ENCODE data around the gene TEX36. TPM values are rescaled to one million over a fixed set of nuclear protein-coding genes. Genes with fewer than 3 reads are reported as not detected.

TEX36 gene
- total RNA-seq, 4 donors from 2014 or later, result not detected

GRCh38 chr10:125611216-125611615 lies 71.7 kb downstream of the TEX36 start:
- no peak for DNase-seq (ENCODE audit: extremely low spot score)
- H3K4me3 ChIP-seq, result no peak overlapping the region
- WGBS, result 78% methylated on average over 2 of the region's 2 CpGs
- H3K9me3 ChIP-seq, result no peaks in the 10 kb centered on the region
- no peak overlapping the region for H3K27ac ChIP-seq (replicated peaks in 1 of 4)
- H3K36me3 ChIP-seq, result no peaks in the 10 kb centered on the region
- intact Hi-C loops (cut with DNase I), result no loop called here
- no peaks in the 10 kb centered on the region for H3K27me3 ChIP-seq
- H3K4me1 ChIP-seq, result peaks cover 0 to 18% (median 13%) of the 10 kb centered on the region in 4 donors
- no peak for TF ChIP-seq POLR2AphosphoS5 (IDR thresholded peaks at IDR 0.05)
- TF ChIP-seq EP300 (IDR thresholded peaks at IDR 0.05), result no peak
- no peak for TF ChIP-seq POLR2A (IDR thresholded peaks at IDR 0.05; ENCODE audit: low read depth)
- TF ChIP-seq CTCF (IDR thresholded peaks at IDR 0.05), result no peak

- H3K9me3 ChIP-seq, result no peaks in the 10 kb centered on the region
- peaks cover 0 to 25% (median 18%) of the 10 kb centered on the region in 4 donors for H3K4me1 ChIP-seq
- 91% methylated on average over 4 of the region's 4 CpGs for WGBS
- no peaks in the 10 kb centered on the region for H3K27me3 ChIP-seq
- intact Hi-C loops (cut with DNase I), result no loop called here
- no peak for TF ChIP-seq POLR2A (IDR thresholded peaks at IDR 0.05; ENCODE audit: low read depth)
- TF ChIP-seq EP300 (IDR thresholded peaks at IDR 0.05), result no peak
- no peak for TF ChIP-seq CTCF (IDR thresholded peaks at IDR 0.05)
- TF ChIP-seq POLR2AphosphoS5 (IDR thresholded peaks at IDR 0.05), result no peak
- no peak overlapping the region for H3K4me3 ChIP-seq
- no peaks in the 10 kb centered on the region for H3K36me3 ChIP-seq
- H3K27ac ChIP-seq (replicated peaks in 1 of 4), result no peak overlapping the region
- no peak for DNase-seq (ENCODE audit: extremely low spot score)
Measured at GRCh38 chr10:125609859-125610258, 73.1 kb downstream of the TEX36 start.

- 96% methylated on average over 8 of the region's 8 CpGs for WGBS
- no peak for TF ChIP-seq CTCF (IDR thresholded peaks at IDR 0.05)
- no peak for TF ChIP-seq EP300 (IDR thresholded peaks at IDR 0.05)
- no peak for TF ChIP-seq POLR2AphosphoS5 (IDR thresholded peaks at IDR 0.05)
- TF ChIP-seq POLR2A (IDR thresholded peaks at IDR 0.05; ENCODE audit: low read depth), result no peak
- no peak for DNase-seq (ENCODE audit: extremely low spot score)
- H3K27me3 ChIP-seq, result no peaks in the 10 kb centered on the region
- H3K4me3 ChIP-seq, result no peak overlapping the region
- H3K4me1 ChIP-seq, result peaks cover 0 to 28% (median 21%) of the 10 kb centered on the region in 4 donors
- H3K36me3 ChIP-seq, result no peaks in the 10 kb centered on the region
- H3K27ac ChIP-seq (replicated peaks in 1 of 4), result no peak overlapping the region
- H3K9me3 ChIP-seq, result no peaks in the 10 kb centered on the region
- intact Hi-C loops (cut with DNase I), result no loop called here
Measured at GRCh38 chr10:125608474-125608873, 74.5 kb downstream of the TEX36 start.

GRCh38 chr10:125607689-125608290 lies 75.2 kb downstream of the TEX36 start:
- 92% methylated on average over 7 of the region's 7 CpGs for WGBS
- Histone ChIP-seq H3K27me3 (no peaks in the 10 kb centered on the region), H3K9me3 (no peaks in the 10 kb centered on the region), H3K4me3 (no peak overlapping the region), H3K27ac (replicated peaks in 1 of 4) (no peak overlapping the region), H3K36me3 (no peaks in the 10 kb centered on the region), H3K4me1 (peaks cover 0 to 28% (median 21%) of the 10 kb centered on the region in 4 donors)
- DNase-seq (ENCODE audit: extremely low spot score), result no peak
- TF ChIP-seq CTCF (IDR thresholded peaks at IDR 0.05) (no peak), POLR2AphosphoS5 (IDR thresholded peaks at IDR 0.05) (no peak), POLR2A (IDR thresholded peaks at IDR 0.05; ENCODE audit: low read depth) (no peak), EP300 (IDR thresholded peaks at IDR 0.05) (no peak)
- intact Hi-C loops (cut with DNase I), result no loop called here

Data from esophagus muscularis mucosa (tissue), 4 donors.